Measurements from ENCODE around the gene PRKD2. TPM values are rescaled to one million over a fixed set of nuclear protein-coding genes. Genes with fewer than 3 reads are reported as not detected.

PRKD2 gene
- total and polyA plus RNA-seq, 5 experiments from 2014 or later = 28.6 to 102 (median 79.7) TPM

- H3K4me3 Mint-ChIP-seq = peak overlapping the region in 6 of 10 donors; percentile 31 to 64 (median 56)
- peaks cover 6 to 13% (median 11%) of the 10 kb centered on the region in 4 donors for H3K4me1 Mint-ChIP-seq
- peaks cover 0 to 9% (median 7%) of the 10 kb centered on the region in 3 donors for H3K36me3 Mint-ChIP-seq
- H3K9me3 Mint-ChIP-seq = peaks cover 0 to 27% (median 0%) of the 10 kb centered on the region in 9 donors
- ATAC-seq (peak in 1 of 2 donors; percentile 21), DNase-seq (no peak)
- POLR2A ChIA-PET = no interaction called here
- peaks cover 19 to 53% (median 41%) of the 10 kb centered on the region in 5 donors for H3K27me3 Mint-ChIP-seq
- H3K27ac Mint-ChIP-seq = no peak overlapping the region
Measured at GRCh38 chr19:46648961-46649960, 67.7 kb downstream of the PRKD2 start.

- DNase-seq (peak in 2 of 10 donors; percentile 38 to 41), ATAC-seq (peak; percentile 78 to 84)
- peaks cover 0 to 27% (median 0%) of the 10 kb centered on the region in 9 donors for H3K9me3 Mint-ChIP-seq
- peaks cover 0 to 9% (median 7%) of the 10 kb centered on the region in 3 donors for H3K36me3 Mint-ChIP-seq
- peak overlapping the region in 5 of 10 donors; percentile 25 to 82 (median 73) for H3K27ac Mint-ChIP-seq
- H3K27me3 Mint-ChIP-seq = peaks cover 16 to 43% (median 37%) of the 10 kb centered on the region in 5 donors
- peak overlapping the region in 9 of 10 donors; percentile 37 to 85 (median 65) for H3K4me3 Mint-ChIP-seq
- POLR2A ChIA-PET = interaction anchor here (1.0 to 1.5 kb wide), 2 partner anchors 9 to 13 kb away, joined by 4 to 14 read pairs; partner anchors contain the start of gene DACT3
- peaks cover 6 to 13% (median 11%) of the 10 kb centered on the region in 4 donors for H3K4me1 Mint-ChIP-seq
Measured at GRCh38 chr19:46648060-46648960, 68.6 kb downstream of the PRKD2 start.

GRCh38 chr19:46646402-46646801 is 70.5 kb downstream of the PRKD2 start:
- ATAC-seq (no peak), DNase-seq (no peak)
- H3K36me3 Mint-ChIP-seq = peaks cover 0 to 9% (median 7%) of the 10 kb centered on the region in 3 donors
- POLR2A ChIA-PET = no interaction called here
- peak overlapping the region in 1 of 10 donors; percentile 17 for H3K27ac Mint-ChIP-seq
- H3K4me3 Mint-ChIP-seq = no peak overlapping the region
- H3K4me1 Mint-ChIP-seq = peaks cover 6 to 13% (median 11%) of the 10 kb centered on the region in 4 donors
- peaks cover 0 to 27% (median 0%) of the 10 kb centered on the region in 9 donors for H3K9me3 Mint-ChIP-seq
- H3K27me3 Mint-ChIP-seq = peaks cover 16 to 38% (median 28%) of the 10 kb centered on the region in 5 donors

DNA sequence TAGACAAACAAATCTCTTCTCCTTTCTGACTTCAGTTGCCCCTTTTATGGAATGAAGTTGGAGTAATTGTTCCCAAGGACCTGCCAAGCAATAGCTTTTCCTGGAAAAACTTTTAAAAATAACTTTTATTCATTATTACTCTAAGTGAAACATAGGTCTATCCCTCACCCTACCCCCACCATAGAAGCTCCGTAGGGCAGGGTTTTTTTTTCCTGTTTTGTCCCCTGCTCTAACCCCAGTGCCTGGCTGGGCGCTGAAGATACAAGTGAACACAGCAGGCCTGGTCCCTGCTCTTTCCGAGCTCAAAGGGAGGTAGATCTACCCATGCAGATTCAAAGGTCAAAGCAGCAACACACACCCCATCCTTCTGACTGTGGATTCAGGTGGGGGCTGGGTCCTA is 72.2 kb downstream of the PRKD2 start:
- DNase-seq (no peak), ATAC-seq (no peak)
- H3K4me3 Mint-ChIP-seq = no peak overlapping the region
- peaks cover 0 to 27% (median 0%) of the 10 kb centered on the region in 9 donors for H3K9me3 Mint-ChIP-seq
- peaks cover 0 to 9% (median 3%) of the 10 kb centered on the region in 3 donors for H3K36me3 Mint-ChIP-seq
- H3K4me1 Mint-ChIP-seq = peaks cover 7 to 15% (median 12%) of the 10 kb centered on the region in 4 donors
- H3K27ac Mint-ChIP-seq = no peak overlapping the region
- H3K27me3 Mint-ChIP-seq = peaks cover 9 to 26% (median 21%) of the 10 kb centered on the region in 5 donors
- POLR2A ChIA-PET = interaction anchor here (2.2 kb wide), 1 partner anchor 15 kb away, joined by 4 read pairs; no protein-coding TSS in a partner anchor

GRCh38 chr19:46640656-46641055 is 76.3 kb downstream of the PRKD2 start:
- H3K36me3 Mint-ChIP-seq = peaks cover 0 to under 1% (median 0%) of the 10 kb centered on the region in 3 donors
- no peak for ATAC-seq
- peak overlapping the region in 5 of 10 donors; percentile 4 to 62 (median 44) for H3K4me3 Mint-ChIP-seq
- H3K4me1 Mint-ChIP-seq = peaks cover 0 to 10% (median 6%) of the 10 kb centered on the region in 4 donors
- no peak for DNase-seq
- no peak overlapping the region for H3K27ac Mint-ChIP-seq
- peaks cover under 1 to 9% (median 7%) of the 10 kb centered on the region in 5 donors for H3K27me3 Mint-ChIP-seq
- POLR2A ChIA-PET = interaction anchor here (1.0 kb wide), 1 partner anchor 24 kb away, joined by 3 read pairs; no protein-coding TSS in a partner anchor
- H3K9me3 Mint-ChIP-seq = peaks cover 0 to 3% (median 0%) of the 10 kb centered on the region in 9 donors

DNA sequence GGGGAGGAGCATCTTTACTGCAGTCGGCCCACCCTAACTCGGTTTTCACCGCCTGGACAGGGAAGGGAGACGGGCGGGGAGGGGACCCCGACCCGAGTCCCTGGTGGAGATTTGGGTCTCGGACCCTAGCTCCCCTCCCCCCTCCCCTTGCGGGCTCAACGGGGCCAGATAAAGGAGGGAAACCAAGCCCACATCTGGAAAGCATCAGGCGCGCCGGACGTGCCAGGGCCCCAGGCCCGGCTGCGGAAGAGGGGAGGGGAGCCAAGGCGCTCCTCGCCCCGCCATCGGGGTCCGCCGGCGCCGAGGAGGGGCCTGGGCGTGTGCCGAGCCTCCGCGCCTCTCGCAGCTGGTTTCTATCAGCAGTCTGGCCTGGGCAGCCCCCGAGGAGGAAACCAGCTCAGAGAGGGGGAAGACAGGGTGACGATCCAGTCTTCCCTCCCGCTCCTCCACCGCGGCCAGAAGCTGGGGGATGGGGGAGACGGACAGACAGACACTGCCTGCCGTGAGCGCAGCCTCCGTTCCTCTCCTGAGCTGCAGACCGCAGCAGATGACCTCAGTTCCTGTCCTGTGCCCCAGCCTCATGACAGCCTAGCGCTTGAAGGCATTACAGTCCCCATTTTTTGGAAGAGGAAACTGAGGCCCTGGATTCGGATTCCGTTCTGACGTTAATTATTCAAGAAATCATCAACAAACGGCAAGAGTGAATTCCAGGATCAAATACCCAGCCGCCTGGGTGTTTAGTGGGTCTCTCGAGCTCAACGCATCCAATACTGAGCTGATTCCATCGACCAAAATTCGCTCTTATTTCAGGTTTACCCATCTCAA is 77.3 kb downstream of the PRKD2 start:
- H3K9me3 Mint-ChIP-seq = no peaks in the 10 kb centered on the region
- H3K27me3 Mint-ChIP-seq = peaks cover 0 to 9% (median 7%) of the 10 kb centered on the region in 5 donors
- H3K4me3 Mint-ChIP-seq = peak overlapping the region in 7 of 10 donors; percentile 26 to 72 (median 50)
- H3K36me3 Mint-ChIP-seq = no peaks in the 10 kb centered on the region
- ATAC-seq (no peak), DNase-seq (no peak)
- POLR2A ChIA-PET = interaction anchor here (0.7 to 1.0 kb wide), 2 partner anchors 23 to 94 kb away, joined by 3 read pairs; no protein-coding TSS in a partner anchor
- H3K4me1 Mint-ChIP-seq = peaks cover 0 to 16% (median 10%) of the 10 kb centered on the region in 4 donors
- peak overlapping the region in 1 of 10 donors; percentile 31 for H3K27ac Mint-ChIP-seq

- DNase-seq = no peak
- Mint-ChIP-seq H3K27me3 (peaks cover 0 to 9% (median 6%) of the 10 kb centered on the region in 5 donors), H3K4me1 (peaks cover 13 to 33% (median 22%) of the 10 kb centered on the region in 4 donors), H3K4me3 (no peak overlapping the region), H3K9me3 (no peaks in the 10 kb centered on the region), H3K36me3 (no peaks in the 10 kb centered on the region), H3K27ac (no peak overlapping the region)
- ATAC-seq = no peak
- POLR2A ChIA-PET = interaction anchor here (1.4 to 1.7 kb wide), 2 partner anchors 24 to 26 kb away, joined by 8 to 11 read pairs; partner anchors contain the start of gene DACT3
Measured at GRCh38 chr19:46637224-46637623, 79.7 kb downstream of the PRKD2 start.

GRCh38 chr19:46635920-46636761 is 80.8 kb downstream of the PRKD2 start, which contains the start of gene GNG8:
GNG8 (minus strand) TSS chr19:46636202; CDS start chr19:46634682, 1,520 bp downstream.
- POLR2A ChIA-PET = interaction anchor here (0.6 to 4.4 kb wide), 5 partner anchors 11 to 275 kb away, joined by 3 to 25 read pairs (median 8); partner anchors contain the start of genes DACT3 and PTGIR
- H3K4me3 Mint-ChIP-seq = peak within 1 kb of the TSS in 8 of 10 donors; percentile 27 to 71 (median 54)
- H3K36me3 Mint-ChIP-seq = no peaks in the 10 kb centered on the region
- ATAC-seq = no peak
- peak within 1 kb of the TSS in 7 of 10 donors; percentile 63 to 90 (median 80) for H3K27ac Mint-ChIP-seq
- DNase-seq = peak in 3 of 10 donors; percentile 29 to 54 (median 45)
- H3K9me3 Mint-ChIP-seq = no peaks in the 10 kb centered on the region
- peaks cover 13 to 33% (median 22%) of the 10 kb centered on the region in 4 donors for H3K4me1 Mint-ChIP-seq
- H3K27me3 Mint-ChIP-seq = peaks cover 0 to 9% (median 4%) of the 10 kb centered on the region in 5 donors

DNA sequence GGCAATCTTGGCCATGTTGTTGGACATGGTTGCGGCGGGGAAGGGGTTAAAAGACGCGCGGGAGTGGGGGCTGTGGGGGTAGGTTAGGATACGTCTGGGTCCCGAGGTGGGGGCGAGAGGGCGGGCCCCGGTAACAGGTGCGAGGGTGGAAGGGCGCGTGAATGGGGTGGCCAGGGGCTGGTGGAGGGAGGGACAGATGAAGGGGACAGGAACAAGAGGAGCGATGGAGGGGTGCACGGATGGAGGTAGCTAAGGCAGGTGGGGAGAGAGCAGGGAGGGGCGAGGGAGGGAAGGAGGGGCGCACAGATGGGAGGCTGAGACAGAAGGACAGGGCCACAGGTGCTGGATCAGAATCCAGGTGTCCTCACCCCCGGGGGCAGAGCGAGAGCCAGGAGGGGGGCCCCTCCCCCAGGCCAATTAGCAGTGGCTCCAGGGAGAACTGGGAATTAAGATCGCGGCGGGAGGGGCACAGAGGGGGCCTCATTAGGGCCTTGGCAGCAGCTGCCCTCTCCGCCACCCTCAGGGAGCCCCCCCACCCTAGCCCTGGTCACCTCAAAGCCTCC is 82.2 kb downstream of the PRKD2 start:
- Mint-ChIP-seq H3K36me3 (no peaks in the 10 kb centered on the region), H3K4me3 (peak overlapping the region in 9 of 10 donors; percentile 29 to 88 (median 46)), H3K27ac (peak overlapping the region in 5 of 10 donors; percentile 15 to 96 (median 69)), H3K9me3 (no peaks in the 10 kb centered on the region), H3K4me1 (peaks cover 14 to 32% (median 23%) of the 10 kb centered on the region in 4 donors), H3K27me3 (peaks cover 0 to 4% (median 0%) of the 10 kb centered on the region in 5 donors)
- POLR2A ChIA-PET = interaction anchor here (0.5 to 4.4 kb wide), 5 partner anchors 10 to 95 kb away, joined by 4 to 25 read pairs (median 9); partner anchors contain the start of genes CALM3 and PTGIR
- peak in 1 of 10 donors; percentile 71 for DNase-seq
- ATAC-seq = no peak

Measured in naive thymus-derived CD8-positive, alpha-beta T cell (primary cell).